HepG2 (cell line): ENCODE measurements around the gene TCTN2. TPM values are rescaled to one million over a fixed set of nuclear protein-coding genes. Genes with fewer than 3 reads are reported as not detected.

Experiments used
- ATAC-seq: fragments of 200-7000 bp; cut with Tn5 transposase; 3 replicates; pipeline ENCODE4 v1.9.1; 2020; ENCODE audit warnings: mild to moderate bottlenecking, moderate library complexity
- BruUV-seq: library from RNA; stranded (reverse); fragments of 400-500 nt; replicated peaks from 2 replicates; lab custom pipeline; 2021; lab: Mats Ljungman, UMichigan
- CTCF ChIA-PET: fragments of 300-600 bp; formaldehyde crosslinking; extraction: SDS; loops from one replicate; lab custom pipeline; 2021; ENCODE audit warnings: low total read pairs, inconsistent platforms, low intra/inter-chr PET ratio; lab: Yijun Ruan, JAX
- POLR2A ChIA-PET: fragments of 350-600 bp; sonication (Branson Sonifier 250); formaldehyde crosslinking; loops from one replicate; lab custom pipeline; 2020; ENCODE audit warnings: antibody characterized with exemption, inconsistent platforms; lab: Yijun Ruan, JAX
- DNase-seq: peaks from one replicate; pipeline ENCODE4 v3.0.0-alpha.2; 2015; ENCODE audit warnings: low spot score
- FAIRE-seq: peaks from 3 replicates; lab custom pipeline; 2011; peaks lifted over from hg19 to GRCh38; lab: Jason Lieb, UNC
- H2AFZ ChIP-seq: one replicate; pipeline ENCODE4 v1.6.1; 2011; ENCODE audit warnings: low read length, inconsistent platforms
- H3K27ac ChIP-seq: fragments of 300-600 bp; 3 replicates; pipeline ENCODE4 v1.8.0; 2011; ENCODE audit warnings: mixed run types, mild to moderate bottlenecking, mixed read lengths, low read length, inconsistent platforms; ENCODE audit not compliant: insufficient read depth; ENCODE audit errors: extremely low read length
- H3K27me3 ChIP-seq, 2 experiments: fragments of 200-600 bp in 1 of 2; 2 replicates in 1 of 2; 3 replicates in 1 of 2; pipeline versions ENCODE4 v1.6.0 to v1.8.0; 2011; ENCODE audit warnings: low read length in 2 of 2, mild to moderate bottlenecking in 2 of 2, moderate library complexity in 2 of 2, inconsistent platforms in 1 of 2; ENCODE audit not compliant: insufficient read depth in 2 of 2, control insufficient read depth in 1 of 2
- H3K36me3 ChIP-seq, 2 experiments: fragments of 200-600 bp in 1 of 2; replicated peaks in 1 of 2; 2 replicates in 1 of 2; 3 replicates in 1 of 2; pipeline versions ENCODE4 v1.5.1 to v1.8.0; 2011; ENCODE audit warnings: low read length in 2 of 2, inconsistent platforms in 1 of 2; ENCODE audit not compliant: insufficient read depth in 2 of 2, control insufficient read depth in 1 of 2
- H3K4me1 ChIP-seq: 2 replicates; pipeline ENCODE4 v1.5.1; 2012; ENCODE audit warnings: low read length, inconsistent platforms; ENCODE audit not compliant: insufficient read depth
- H3K4me2 ChIP-seq: 2 replicates; pipeline ENCODE4 v1.6.0; 2011; ENCODE audit warnings: low read depth, low read length, inconsistent platforms
- H3K4me3 ChIP-seq, 3 experiments: fragments of 200-600 bp in 1 of 3; sonication (generic), shearing (Covaris generic) in 1 of 3; replicated peaks in 1 of 3; 2 replicates each; pipeline ENCODE4 v1.5.1; 2011 to 2016; ENCODE audit warnings: low read length in 3 of 3, inconsistent platforms in 2 of 3, low read depth in 2 of 3, mild to moderate bottlenecking in 2 of 3, control low read depth in 1 of 3, mixed read lengths in 1 of 3; ENCODE audit not compliant: insufficient read depth in 1 of 3
- H3K79me2 ChIP-seq: one replicate; pipeline ENCODE4 v1.6.1; 2011; ENCODE audit warnings: low read length, inconsistent platforms; ENCODE audit not compliant: insufficient read depth
- H3K9ac ChIP-seq: 2 replicates; pipeline ENCODE4 v1.6.0; 2011; ENCODE audit warnings: mild to moderate bottlenecking, low read depth, low read length, inconsistent platforms; ENCODE audit not compliant: insufficient read depth
- H3K9me3 ChIP-seq: 2 replicates; pipeline ENCODE4 v1.5.1; 2012; ENCODE audit warnings: mild to moderate bottlenecking, low read length
- H4K20me1 ChIP-seq: 2 replicates; pipeline ENCODE4 v1.6.0; 2011; ENCODE audit warnings: inconsistent platforms, mild to moderate bottlenecking, low read length, moderate library complexity; ENCODE audit not compliant: insufficient read depth
- ATF5 ChIP-seq: sonication (generic); formaldehyde crosslinking; IDR thresholded peaks from 2 replicates; pipeline ENCODE4 v1.4.0; 2020; ENCODE audit warnings: mild to moderate bottlenecking, low read depth, missing genetic modification reagents
- CENPBD1 ChIP-seq: sonication (generic); formaldehyde crosslinking; IDR thresholded peaks from 2 replicates; pipeline ENCODE4 v1.8.0; 2022; ENCODE audit warnings: missing genetic modification reagents, low read depth, mild to moderate bottlenecking, borderline replicate concordance
- CHD2 ChIP-seq: IDR thresholded peaks from 2 replicates; pipeline ENCODE4 v1.6.1; 2011; ENCODE audit warnings: low read depth, low read length, improper control_type of control experiment
- ETV5 ChIP-seq: IDR thresholded peaks from 2 replicates; pipeline ENCODE4 v1.6.1; 2018; ENCODE audit warnings: missing biosample characterization, missing genetic modification reagents, inconsistent platforms, borderline replicate concordance
- FIP1L1 ChIP-seq: fragments of 200-400 bp; formaldehyde crosslinking; IDR thresholded peaks from 2 replicates; pipeline ENCODE4 v1.6.1; 2018; ENCODE audit warnings: low read depth, mild to moderate bottlenecking, low read length, moderate library complexity, borderline replicate concordance; ENCODE audit not compliant: insufficient read depth
- HCFC1 ChIP-seq: fragments of 150-350 bp; IDR thresholded peaks from 2 replicates; pipeline ENCODE4 v1.6.1; 2014; ENCODE audit warnings: low read depth, low read length
- IKZF4 ChIP-seq: sonication (generic); formaldehyde crosslinking; IDR thresholded peaks from 2 replicates; pipeline ENCODE4 v1.5.1; 2020; ENCODE audit warnings: borderline replicate concordance, mild to moderate bottlenecking, low read depth, missing genetic modification reagents; ENCODE audit errors: not compliant biosample characterization
- KLF16 ChIP-seq, 2 experiments: sonication (generic) in 1 of 2; formaldehyde crosslinking in 1 of 2; IDR thresholded peaks; 2 replicates each; pipeline versions ENCODE4 v1.6.1 to v1.8.0; 2016 to 2023; ENCODE audit warnings: missing genetic modification reagents in 2 of 2, missing compliant biosample characterization in 1 of 2
- PHF20 ChIP-seq: sonication (generic); formaldehyde crosslinking; IDR thresholded peaks from 2 replicates; pipeline ENCODE4 v1.5.0; 2020; ENCODE audit warnings: mild to moderate bottlenecking, missing genetic modification reagents
- POLR2AphosphoS2 ChIP-seq: IDR thresholded peaks from 2 replicates; pipeline ENCODE4 v1.6.1; 2011; ENCODE audit warnings: low read depth, low read length, improper control_type of control experiment
- RNF219 ChIP-seq: sonication (generic); formaldehyde crosslinking; IDR thresholded peaks from 2 replicates; pipeline ENCODE4 v1.5.0; 2020; ENCODE audit warnings: mild to moderate bottlenecking, missing genetic modification reagents
- SMC3 ChIP-seq: IDR thresholded peaks from 2 replicates; pipeline ENCODE4 v1.6.1; 2011; ENCODE audit warnings: low read length, improper control_type of control experiment
- SNAI1 ChIP-seq: sonication (generic); formaldehyde crosslinking; IDR thresholded peaks from 2 replicates; pipeline ENCODE4 v1.5.0; 2020; ENCODE audit warnings: mild to moderate bottlenecking, missing genetic modification reagents, borderline replicate concordance
- ZFAT ChIP-seq: sonication (generic); formaldehyde crosslinking; conservative IDR thresholded peaks from 2 replicates; pipeline ENCODE4 v1.8.1; 2023; ENCODE audit warnings: missing genetic modification reagents, inconsistent platforms
- ZMAT3 ChIP-seq: sonication (generic); formaldehyde crosslinking; conservative IDR thresholded peaks from 2 replicates; pipeline ENCODE4 v1.7.0; 2021; ENCODE audit warnings: missing genetic modification reagents
- ZNF432 ChIP-seq: sonication (generic); formaldehyde crosslinking; IDR thresholded peaks from 2 replicates; pipeline ENCODE4 v1.5.0; 2020; ENCODE audit warnings: missing genetic modification reagents, mild to moderate bottlenecking, borderline replicate concordance
- ZNF510 ChIP-seq: sonication (generic); formaldehyde crosslinking; IDR thresholded peaks from 2 replicates; pipeline ENCODE4 v1.4.0; 2020; ENCODE audit warnings: low read depth, mild to moderate bottlenecking, missing genetic modification reagents
- WGBS: methylation state at CpG from one replicate; pipeline ENCODE4 v1.1.6; 2017; ENCODE audit warnings: low lambda C conversion rate; 5-methylcytosine and 5-hydroxymethylcytosine counted together
- in situ Hi-C: cut with HindIII; loops from 2 replicates; pipeline ENCODE4 v1.10.0; 2017; ENCODE audit warnings: low pct_unique_long_range_greater_than_20kb; ENCODE audit not compliant: extremely low pct_ligation_motif_present
- intact Hi-C: fragments of 100-400 bp; cut with micrococcal nuclease; formaldehyde crosslinking; loops from one replicate; pipeline ENCODE4 v1.10.0; 2022; ENCODE audit not compliant: unreplicated experiment
- polyA plus RNA-seq, 8 experiments: library from polyadenylated mRNA; depleted of rRNA in 3 of 8; stranded (reverse) in 7 of 8; unstranded in 1 of 8; fragments of >200 nt; fragmentation: Illumina TruSeq in 4 of 8; extraction: Trizol in 4 of 8; gene quantifications; 2 replicates each; pipeline versions ENCODE4 v1.2.1 to v1.2.3, GENCODE V29; 2011 to 2016; ENCODE audit warnings: low read depth in 4 of 8, missing spikeins in 1 of 8, mixed read lengths in 1 of 8; ENCODE audit not compliant: insufficient read depth in 1 of 8
- total RNA-seq, 5 experiments: library from RNA; depleted of rRNA; stranded (reverse); fragments of >200 nt; fragmentation: Illumina TruSeq; extraction: Trizol; gene quantifications; 2 replicates each; pipeline ENCODE4 v1.2.3, GENCODE V29; 2016; ENCODE audit warnings: low read depth in 1 of 5

TCTN2 gene
- total and polyA plus RNA-seq, 2 of the 13 experiments (the other 11 are each of a cell fraction or from before 2014, with no cell fraction given), result 5.0 to 8.1 TPM

GRCh38 chr12:123723765-123724164 is 52.9 kb downstream of the TCTN2 start (continued):
- no peak for TF ChIP-seq HCFC1
- no peak for TF ChIP-seq SNAI1 (CRISPR knock-in tag)
- no peak for TF ChIP-seq ETV5 (CRISPR knock-in tag)
- TF ChIP-seq ZFAT (CRISPR knock-in tag), result no peak
- no peak for TF ChIP-seq POLR2AphosphoS2
- no peak for TF ChIP-seq FIP1L1
- TF ChIP-seq PHF20 (CRISPR knock-in tag), result no peak
- TF ChIP-seq CENPBD1 (CRISPR knock-in tag), result no peak
- TF ChIP-seq IKZF4 (CRISPR knock-in tag), result no peak
- TF ChIP-seq KLF16 (CRISPR knock-in tag; IDR thresholded peaks at IDR 0.05), result no peak

DNA sequence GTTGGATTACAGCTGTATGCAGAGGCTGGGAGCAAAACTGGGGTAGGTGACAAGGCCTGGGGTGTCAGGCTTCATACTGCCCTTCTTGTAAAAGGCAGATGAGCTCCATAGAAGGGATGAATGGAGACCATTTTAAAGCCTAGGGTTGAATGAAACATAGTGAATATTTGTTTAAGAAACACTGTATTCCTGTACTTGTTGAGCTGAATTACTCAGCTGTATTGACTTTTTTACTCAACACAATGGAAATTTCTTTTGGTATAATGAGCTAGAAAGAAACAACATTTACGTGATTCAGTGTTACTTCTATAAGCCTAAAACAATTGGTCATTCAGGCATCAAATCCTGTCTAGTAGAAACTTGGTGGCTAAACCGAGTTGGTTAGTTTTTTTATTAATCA is 55.3 kb downstream of the TCTN2 start:
- H4K20me1 ChIP-seq, result no peaks in the 10 kb centered on the region
- H3K9ac ChIP-seq, result no peak overlapping the region
- H3K36me3 ChIP-seq, result peaks cover 7 to 62% of the 10 kb centered on the region in 2 experiments
- H3K27ac ChIP-seq, result no peak overlapping the region
- BruUV-seq, result no TSS peak
- CTCF ChIA-PET, result no interaction called here
- DNase-seq (no peak), ATAC-seq (no peak), FAIRE-seq (no peak)
- POLR2A ChIA-PET, result no interaction called here
- intact Hi-C loops, result no loop called here
- H2AFZ ChIP-seq, result no peak overlapping the region
- no peaks in the 10 kb centered on the region for H3K27me3 ChIP-seq
- WGBS, result 90% methylated on average over 2 of the region's 2 CpGs
- no peaks in the 10 kb centered on the region for H3K9me3 ChIP-seq
- H3K4me1 ChIP-seq, result no peaks in the 10 kb centered on the region
- in situ Hi-C loops, result no loop called here
- no peak overlapping the region for H3K4me2 ChIP-seq
- H3K4me3 ChIP-seq, result no peak overlapping the region
- no peaks in the 10 kb centered on the region for H3K79me2 ChIP-seq
- no peak for TF ChIP-seq ATF5 (CRISPR knock-in tag)
- no peak for TF ChIP-seq SMC3
- TF ChIP-seq ZNF510 (CRISPR knock-in tag), result no peak
- no peak for TF ChIP-seq CHD2
- TF ChIP-seq ZNF432 (CRISPR knock-in tag), result no peak
- TF ChIP-seq ZMAT3 (CRISPR knock-in tag), result no peak
- TF ChIP-seq RNF219 (CRISPR knock-in tag), result no peak
